ENCODE data around the gene ANKS1B.
"Not testable (repeated sequence)": the region's sequence is repeated elsewhere in the genome, so short reads cannot be mapped to it uniquely, and the experiment has no call there.

The ANKS1B gene

GRCh38 chr12:98970210-98970609 lies 1014.5 kb downstream of the ANKS1B start:
- H3K27ac Mint-ChIP-seq, result no peak overlapping the region
- DNase-seq (no peak), ATAC-seq (no peak)
- no peak overlapping the region for H3K4me3 Mint-ChIP-seq
- H3K4me1 Mint-ChIP-seq, result no peaks in the 10 kb centered on the region
- H3K36me3 Mint-ChIP-seq (ENCODE audit: low read depth), result no peaks in the 10 kb centered on the region
- H3K27me3 Mint-ChIP-seq, result peaks cover 4% of the 10 kb centered on the region
- H3K9me3 Mint-ChIP-seq, result peaks cover 4% of the 10 kb centered on the region

DNA sequence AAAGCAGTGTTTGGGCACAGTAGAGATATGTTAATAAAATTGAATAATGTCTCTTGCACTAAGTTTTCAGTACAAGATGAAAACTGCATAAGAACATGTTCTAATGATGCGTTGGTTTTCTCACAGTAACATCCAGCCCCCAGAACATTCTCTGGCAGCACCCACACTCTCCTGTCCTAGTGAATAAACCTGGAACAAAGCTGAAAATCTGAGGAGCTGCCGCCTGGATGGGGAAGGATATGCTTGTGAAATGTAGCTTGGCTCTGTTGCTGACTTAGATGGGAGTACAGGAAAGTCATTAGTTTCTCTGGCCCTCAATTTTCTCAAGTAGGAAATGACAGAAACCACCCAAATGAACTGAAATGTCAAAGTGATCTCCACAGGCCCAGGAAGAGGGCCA lies 1015.8 kb downstream of the ANKS1B start:
- no peaks in the 10 kb centered on the region for H3K4me1 Mint-ChIP-seq
- H3K27me3 Mint-ChIP-seq, result peaks cover 4% of the 10 kb centered on the region
- ATAC-seq (no peak), DNase-seq (no peak)
- H3K36me3 Mint-ChIP-seq (ENCODE audit: low read depth), result no peaks in the 10 kb centered on the region
- H3K9me3 Mint-ChIP-seq, result peaks cover 7% of the 10 kb centered on the region
- no peak overlapping the region for H3K4me3 Mint-ChIP-seq
- no peak overlapping the region for H3K27ac Mint-ChIP-seq

DNA sequence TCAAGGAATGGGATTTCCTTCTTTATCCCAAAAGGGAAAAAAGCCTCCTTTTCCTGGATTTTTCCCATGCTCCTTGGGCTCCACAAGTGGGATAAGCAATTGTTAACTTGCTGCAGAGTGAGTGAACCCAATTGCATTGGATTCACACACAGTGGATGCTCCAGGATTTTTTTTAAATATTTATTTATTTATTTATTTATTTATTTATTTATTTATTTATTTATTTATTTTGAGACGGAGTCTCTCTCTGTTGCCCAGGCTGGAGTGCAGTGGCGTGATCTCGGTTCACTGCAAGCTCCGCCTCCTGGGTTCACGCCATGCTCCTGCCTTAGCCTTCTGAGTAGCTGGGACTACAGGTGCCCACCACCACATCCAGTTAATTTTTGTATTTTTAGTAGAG lies 1027.6 kb downstream of the ANKS1B start:
- not testable (repeated sequence) for H3K27ac Mint-ChIP-seq; H3K4me3 Mint-ChIP-seq; DNase-seq; H3K27me3 Mint-ChIP-seq; H3K36me3 Mint-ChIP-seq (ENCODE audit: low read depth); H3K4me1 Mint-ChIP-seq; ATAC-seq
- peaks cover 12% of the 10 kb centered on the region for H3K9me3 Mint-ChIP-seq

- no peaks in the 10 kb centered on the region for H3K4me1 Mint-ChIP-seq
- DNase-seq, result peak; percentile 1
These were observed 1029.5 kb downstream of the ANKS1B start for GRCh38 chr12:98955284-98955683.

DNA sequence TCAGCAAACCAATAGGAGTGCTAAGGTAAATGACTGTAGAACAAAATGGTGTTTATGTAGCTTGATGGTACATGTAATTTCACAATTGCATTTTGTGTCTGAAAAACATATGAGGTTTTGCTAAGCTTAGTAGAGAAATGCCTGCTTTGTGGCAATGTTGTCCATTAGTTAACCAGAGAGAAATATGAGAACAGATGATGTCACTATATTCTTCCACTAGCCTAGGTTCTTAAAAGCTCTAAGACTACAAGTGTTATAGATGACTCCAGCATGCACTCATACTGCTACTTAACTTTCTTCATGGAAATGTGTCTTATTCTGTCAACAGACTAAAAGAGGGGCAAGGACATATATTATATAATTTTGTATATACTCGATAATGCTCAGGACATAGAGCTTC lies 1030.2 kb downstream of the ANKS1B start:
- no peaks in the 10 kb centered on the region for H3K4me1 Mint-ChIP-seq
- H3K27me3 Mint-ChIP-seq, result peaks cover 6% of the 10 kb centered on the region
- no peak overlapping the region for H3K27ac Mint-ChIP-seq
- no peak for DNase-seq
- H3K9me3 Mint-ChIP-seq, result no peaks in the 10 kb centered on the region
- no peaks in the 10 kb centered on the region for H3K36me3 Mint-ChIP-seq (ENCODE audit: low read depth)
- ATAC-seq, result no peak
- no peak overlapping the region for H3K4me3 Mint-ChIP-seq

More at GRCh38 chr12:98955284-98955683, 1029.5 kb downstream of the ANKS1B start:
- Mint-ChIP-seq H3K36me3 (ENCODE audit: low read depth) (no peaks in the 10 kb centered on the region), H3K27me3 (peaks cover 6% of the 10 kb centered on the region), H3K4me3 (no peak overlapping the region), H3K9me3 (peaks cover 4% of the 10 kb centered on the region), H3K27ac (no peak overlapping the region)
- no peak for ATAC-seq

DNA sequence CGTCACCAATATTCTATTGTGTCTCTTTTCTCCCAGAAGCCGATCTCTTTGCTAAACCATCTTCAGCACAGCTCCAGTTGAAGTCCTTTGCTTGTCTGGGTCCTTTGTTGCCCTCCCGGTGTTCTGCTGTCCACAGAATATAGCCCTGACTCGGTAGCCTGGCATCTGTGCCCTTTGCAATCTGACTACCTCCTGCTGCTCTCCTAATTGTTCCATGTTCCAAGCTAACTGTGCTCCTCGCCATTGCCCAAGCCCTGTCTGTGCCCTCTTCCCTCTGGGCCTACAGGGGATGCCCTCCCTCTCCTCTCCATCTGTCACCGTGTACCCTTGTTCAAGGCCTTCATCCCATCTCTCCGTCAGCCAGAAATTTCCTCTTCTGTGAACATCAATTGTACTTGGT lies 1033.3 kb downstream of the ANKS1B start:
- Mint-ChIP-seq H3K36me3 (ENCODE audit: low read depth) (no peaks in the 10 kb centered on the region), H3K9me3 (no peaks in the 10 kb centered on the region), H3K27ac (no peak overlapping the region), H3K4me3 (no peak overlapping the region), H3K27me3 (peaks cover 3% of the 10 kb centered on the region), H3K4me1 (no peaks in the 10 kb centered on the region)
- DNase-seq (no peak), ATAC-seq (no peak)

- H3K36me3 Mint-ChIP-seq (ENCODE audit: low read depth), result no peaks in the 10 kb centered on the region
- no peak for ATAC-seq
- H3K4me3 Mint-ChIP-seq, result no peak overlapping the region
- H3K27me3 Mint-ChIP-seq, result no peaks in the 10 kb centered on the region
- DNase-seq, result no peak
- no peak overlapping the region for H3K27ac Mint-ChIP-seq
- no peaks in the 10 kb centered on the region for H3K4me1 Mint-ChIP-seq
- peaks cover 4% of the 10 kb centered on the region for H3K9me3 Mint-ChIP-seq
These were observed 1036.3 kb downstream of the ANKS1B start for GRCh38 chr12:98948343-98948949.

GRCh38 chr12:98945864-98946263 lies 1038.9 kb downstream of the ANKS1B start:
- ATAC-seq (no peak), DNase-seq (no peak)
- H3K4me1 Mint-ChIP-seq, result no peaks in the 10 kb centered on the region
- no peak overlapping the region for H3K27ac Mint-ChIP-seq
- no peak overlapping the region for H3K4me3 Mint-ChIP-seq
- no peaks in the 10 kb centered on the region for H3K36me3 Mint-ChIP-seq (ENCODE audit: low read depth)
- H3K9me3 Mint-ChIP-seq, result peaks cover 4% of the 10 kb centered on the region
- peaks cover 4% of the 10 kb centered on the region for H3K27me3 Mint-ChIP-seq

GRCh38 chr12:98939926-98940325 lies 1044.8 kb downstream of the ANKS1B start:
- Mint-ChIP-seq H3K9me3 (peaks cover 4% of the 10 kb centered on the region), H3K4me1 (no peaks in the 10 kb centered on the region), H3K36me3 (ENCODE audit: low read depth) (no peaks in the 10 kb centered on the region), H3K27ac (no peak overlapping the region), H3K27me3 (peaks cover 21% of the 10 kb centered on the region), H3K4me3 (no peak overlapping the region)
- DNase-seq (no peak), ATAC-seq (no peak)

DNA sequence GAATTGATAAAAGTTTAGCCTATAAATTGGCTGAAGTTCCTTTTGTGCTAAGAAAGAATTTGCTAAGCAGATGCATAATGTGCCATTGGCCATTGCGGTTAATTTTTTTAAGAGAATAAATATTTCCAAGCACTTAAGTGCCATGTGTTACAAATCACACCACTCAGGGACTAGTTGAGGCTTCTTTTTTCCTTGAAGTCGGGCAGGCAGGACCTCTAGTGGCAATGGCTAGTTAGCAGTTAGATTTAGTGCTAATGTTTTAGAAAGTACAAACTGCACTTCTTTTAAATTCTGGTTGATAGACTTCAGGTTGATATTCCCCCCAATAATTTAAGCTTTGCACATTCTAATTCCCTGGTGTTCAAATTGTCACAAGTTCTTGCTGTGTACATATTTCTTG lies 1045.4 kb downstream of the ANKS1B start:
- no peak for DNase-seq
- Mint-ChIP-seq H3K4me3 (no peak overlapping the region), H3K4me1 (no peaks in the 10 kb centered on the region), H3K27ac (no peak overlapping the region), H3K9me3 (peaks cover under 1% of the 10 kb centered on the region), H3K27me3 (peaks cover 21% of the 10 kb centered on the region), H3K36me3 (ENCODE audit: low read depth) (no peaks in the 10 kb centered on the region)
- no peak for ATAC-seq

GRCh38 chr12:98935847-98936246 lies 1048.9 kb downstream of the ANKS1B start:
- H3K4me3 Mint-ChIP-seq, result no peak overlapping the region
- no peak for ATAC-seq
- no peaks in the 10 kb centered on the region for H3K9me3 Mint-ChIP-seq
- H3K36me3 Mint-ChIP-seq (ENCODE audit: low read depth), result no peaks in the 10 kb centered on the region
- H3K4me1 Mint-ChIP-seq, result no peaks in the 10 kb centered on the region
- no peak for DNase-seq
- H3K27ac Mint-ChIP-seq, result no peak overlapping the region
- H3K27me3 Mint-ChIP-seq, result peaks cover 17% of the 10 kb centered on the region

DNA sequence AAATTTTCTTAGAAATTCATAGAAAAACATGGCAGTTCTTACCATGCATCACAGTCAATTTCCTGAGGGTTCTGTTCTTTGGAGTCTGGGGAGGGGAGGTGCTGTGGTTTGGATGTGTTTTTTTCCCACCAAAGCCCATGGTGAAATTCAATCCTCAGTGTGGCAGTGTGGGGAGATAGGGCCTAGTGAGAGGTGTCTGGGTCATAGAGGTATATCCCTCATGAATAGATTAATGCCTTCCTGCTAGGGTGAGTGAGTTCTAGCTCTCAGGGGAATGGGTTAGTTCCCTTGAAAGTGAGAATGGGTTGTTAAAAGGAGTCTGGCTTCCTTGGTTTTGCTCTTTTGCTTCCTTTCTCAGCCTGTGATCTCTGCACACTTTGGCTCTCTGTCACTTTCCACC lies 1061.9 kb downstream of the ANKS1B start:
- no peak for ATAC-seq

GRCh38 chr12:98918176-98918863 lies 1066.4 kb downstream of the ANKS1B start:
- no peak overlapping the region for H3K4me3 Mint-ChIP-seq
- ATAC-seq, result no peak
- H3K27ac Mint-ChIP-seq, result no peak overlapping the region
- H3K4me1 Mint-ChIP-seq, result no peaks in the 10 kb centered on the region
- H3K9me3 Mint-ChIP-seq, result peaks cover 4% of the 10 kb centered on the region
- no peaks in the 10 kb centered on the region for H3K27me3 Mint-ChIP-seq
- no peaks in the 10 kb centered on the region for H3K36me3 Mint-ChIP-seq (ENCODE audit: low read depth)
- no peak for DNase-seq

More for the DNA sequence above, 1061.9 kb downstream of the ANKS1B start:
- peaks cover 4% of the 10 kb centered on the region for H3K27me3 Mint-ChIP-seq
- no peaks in the 10 kb centered on the region for H3K36me3 Mint-ChIP-seq (ENCODE audit: low read depth)
- no peaks in the 10 kb centered on the region for H3K4me1 Mint-ChIP-seq
- H3K9me3 Mint-ChIP-seq, result no peaks in the 10 kb centered on the region
- no peak for DNase-seq
- H3K4me3 Mint-ChIP-seq, result no peak overlapping the region
- H3K27ac Mint-ChIP-seq, result no peak overlapping the region

DNA sequence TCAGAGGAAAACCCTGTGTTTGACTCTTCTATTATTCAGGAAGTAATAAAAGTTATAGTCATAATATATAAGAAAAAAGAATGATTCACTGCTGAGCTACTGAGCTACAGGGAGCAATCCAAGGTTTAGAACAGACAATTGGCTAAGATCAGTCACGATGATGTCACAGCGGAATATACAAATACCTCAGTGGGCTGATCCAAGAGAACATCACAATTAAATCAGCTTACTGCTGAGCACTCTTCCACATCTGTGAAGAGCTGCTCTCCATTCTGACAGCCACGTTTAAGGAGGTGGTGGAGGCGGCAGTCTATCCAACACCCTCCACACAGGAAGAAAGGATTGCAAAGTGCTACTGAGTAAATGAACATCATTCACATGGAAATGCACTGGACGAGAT lies 1068.6 kb downstream of the ANKS1B start:
- H3K4me1 Mint-ChIP-seq, result no peaks in the 10 kb centered on the region
- H3K27ac Mint-ChIP-seq, result no peak overlapping the region
- no peak for DNase-seq
- H3K9me3 Mint-ChIP-seq, result peaks cover 4% of the 10 kb centered on the region
- H3K36me3 Mint-ChIP-seq (ENCODE audit: low read depth), result no peaks in the 10 kb centered on the region
- H3K4me3 Mint-ChIP-seq, result no peak overlapping the region
- no peak for ATAC-seq
- no peaks in the 10 kb centered on the region for H3K27me3 Mint-ChIP-seq

DNA sequence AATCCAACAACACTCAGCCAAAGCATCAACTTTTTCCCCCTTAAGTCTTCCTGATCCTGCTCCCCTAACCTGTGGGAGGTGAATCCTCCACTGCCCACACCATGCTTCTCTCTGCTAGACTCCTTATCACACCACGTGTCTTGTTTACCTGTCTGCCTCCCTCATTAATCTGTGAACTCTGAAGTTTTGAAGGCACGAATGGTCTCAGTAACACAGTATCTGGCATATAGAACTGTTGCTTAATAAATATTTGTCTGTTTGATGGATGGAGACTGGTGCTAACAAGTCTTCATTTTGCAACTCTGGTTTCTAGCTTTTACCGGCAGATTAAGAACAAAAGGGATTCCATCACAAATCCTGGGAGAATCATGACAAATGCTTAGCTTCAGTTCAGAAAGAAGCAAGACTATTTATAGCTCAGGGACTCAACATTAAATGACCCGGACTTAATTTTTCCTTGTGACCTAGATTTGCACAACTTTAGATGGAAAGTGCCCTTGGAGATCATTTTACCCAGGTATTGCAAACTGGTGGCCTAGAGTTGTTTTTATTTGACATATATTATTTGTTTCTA lies 1072.2 kb downstream of the ANKS1B start:
- Mint-ChIP-seq H3K36me3 (ENCODE audit: low read depth) (no peaks in the 10 kb centered on the region), H3K27ac (no peak overlapping the region), H3K9me3 (peaks cover 4% of the 10 kb centered on the region), H3K27me3 (no peaks in the 10 kb centered on the region), H3K4me1 (no peaks in the 10 kb centered on the region), H3K4me3 (no peak overlapping the region)
- DNase-seq (no peak), ATAC-seq (no peak)

All from activated naive CD8-positive, alpha-beta T cell treated with anti-CD3 and anti-CD28 coated beads, Interleukin-2, amount 50 U/mL, for 24 hours (primary cell).